Measurements from ENCODE around the gene BICRAL. TPM values are rescaled to one million over a fixed set of nuclear protein-coding genes. Genes with fewer than 3 reads are reported as not detected.
A peak's percentile ranks its signal among the peaks of the same experiment; 100 is the strongest.

BICRAL gene
- total RNA-seq, 1 donor from 2014 or later = 12.0 TPM

DNA sequence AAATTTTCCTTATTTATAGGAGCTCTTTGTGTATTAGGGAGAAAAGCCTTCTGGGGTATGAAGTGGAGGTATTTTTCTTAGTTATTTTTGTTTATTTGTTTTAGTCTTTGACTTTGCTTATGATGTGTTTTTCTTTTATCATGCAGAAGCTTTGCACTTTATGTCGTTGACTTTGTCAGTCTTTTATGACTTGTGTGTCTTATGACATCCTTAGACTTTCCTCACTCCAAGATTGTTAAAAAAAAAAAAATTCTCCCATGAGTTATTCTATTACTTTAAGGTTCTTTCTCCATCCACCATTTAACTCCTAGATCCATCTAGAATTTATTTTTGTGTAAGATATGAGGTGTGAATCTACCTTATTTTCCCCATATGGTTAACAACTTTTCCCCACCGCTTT is 36.6 kb downstream of the BICRAL start:
- no peaks in the 10 kb centered on the region for H3K9me3 ChIP-seq (replicated peaks)
- DNase-seq = no peak
- H3K27me3 ChIP-seq (ENCODE audit: low read depth) = no peaks in the 10 kb centered on the region
- TF ChIP-seq, protein P1, sequence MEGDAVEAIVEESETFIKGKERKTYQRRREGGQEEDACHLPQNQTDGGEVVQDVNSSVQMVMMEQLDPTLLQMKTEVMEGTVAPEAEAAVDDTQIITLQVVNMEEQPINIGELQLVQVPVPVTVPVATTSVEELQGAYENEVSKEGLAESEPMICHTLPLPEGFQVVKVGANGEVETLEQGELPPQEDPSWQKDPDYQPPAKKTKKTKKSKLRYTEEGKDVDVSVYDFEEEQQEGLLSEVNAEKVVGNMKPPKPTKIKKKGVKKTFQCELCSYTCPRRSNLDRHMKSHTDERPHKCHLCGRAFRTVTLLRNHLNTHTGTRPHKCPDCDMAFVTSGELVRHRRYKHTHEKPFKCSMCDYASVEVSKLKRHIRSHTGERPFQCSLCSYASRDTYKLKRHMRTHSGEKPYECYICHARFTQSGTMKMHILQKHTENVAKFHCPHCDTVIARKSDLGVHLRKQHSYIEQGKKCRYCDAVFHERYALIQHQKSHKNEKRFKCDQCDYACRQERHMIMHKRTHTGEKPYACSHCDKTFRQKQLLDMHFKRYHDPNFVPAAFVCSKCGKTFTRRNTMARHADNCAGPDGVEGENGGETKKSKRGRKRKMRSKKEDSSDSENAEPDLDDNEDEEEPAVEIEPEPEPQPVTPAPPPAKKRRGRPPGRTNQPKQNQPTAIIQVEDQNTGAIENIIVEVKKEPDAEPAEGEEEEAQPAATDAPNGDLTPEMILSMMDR (IDR thresholded peaks at IDR 0.05; ENCODE audit: borderline replicate concordance) = no peak
- H3K36me3 ChIP-seq = peaks cover 14% of the 10 kb centered on the region
- H3K4me1 ChIP-seq = peaks cover 31% of the 10 kb centered on the region
- H3K4me3 ChIP-seq = no peak overlapping the region
- intact Hi-C loops (cut with micrococcal nuclease) = no loop called here
- H3K27ac ChIP-seq (replicated peaks) = no peak overlapping the region

DNA sequence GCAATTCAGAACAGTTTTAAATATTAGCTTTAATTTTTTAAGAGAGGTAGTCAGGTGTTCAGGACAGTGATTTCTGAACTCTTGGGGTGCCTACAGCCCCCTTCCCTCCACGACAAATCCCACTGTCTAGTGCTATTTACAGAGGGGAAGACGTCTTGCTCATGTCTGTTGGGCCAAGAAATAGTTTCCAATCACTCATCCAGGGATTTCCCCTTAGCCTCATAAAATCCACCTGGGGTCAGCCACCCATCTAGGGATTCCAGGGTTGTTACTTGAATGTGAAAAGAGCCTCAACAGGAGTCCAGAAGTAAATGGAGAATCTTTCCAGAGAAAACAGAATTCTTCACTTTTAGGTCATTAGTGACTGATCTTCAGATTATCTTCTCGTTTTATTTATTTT is 37.0 kb downstream of the BICRAL start:
- DNase-seq = no peak
- Histone ChIP-seq H3K36me3 (peaks cover 18% of the 10 kb centered on the region), H3K27ac (replicated peaks) (no peak overlapping the region), H3K4me1 (peaks cover 31% of the 10 kb centered on the region), H3K27me3 (ENCODE audit: low read depth) (no peaks in the 10 kb centered on the region), H3K4me3 (no peak overlapping the region), H3K9me3 (replicated peaks) (no peaks in the 10 kb centered on the region)
- TF ChIP-seq, protein P1 (IDR thresholded peaks at IDR 0.05; ENCODE audit: borderline replicate concordance) = no peak
- intact Hi-C loops (cut with micrococcal nuclease) = no loop called here

DNA sequence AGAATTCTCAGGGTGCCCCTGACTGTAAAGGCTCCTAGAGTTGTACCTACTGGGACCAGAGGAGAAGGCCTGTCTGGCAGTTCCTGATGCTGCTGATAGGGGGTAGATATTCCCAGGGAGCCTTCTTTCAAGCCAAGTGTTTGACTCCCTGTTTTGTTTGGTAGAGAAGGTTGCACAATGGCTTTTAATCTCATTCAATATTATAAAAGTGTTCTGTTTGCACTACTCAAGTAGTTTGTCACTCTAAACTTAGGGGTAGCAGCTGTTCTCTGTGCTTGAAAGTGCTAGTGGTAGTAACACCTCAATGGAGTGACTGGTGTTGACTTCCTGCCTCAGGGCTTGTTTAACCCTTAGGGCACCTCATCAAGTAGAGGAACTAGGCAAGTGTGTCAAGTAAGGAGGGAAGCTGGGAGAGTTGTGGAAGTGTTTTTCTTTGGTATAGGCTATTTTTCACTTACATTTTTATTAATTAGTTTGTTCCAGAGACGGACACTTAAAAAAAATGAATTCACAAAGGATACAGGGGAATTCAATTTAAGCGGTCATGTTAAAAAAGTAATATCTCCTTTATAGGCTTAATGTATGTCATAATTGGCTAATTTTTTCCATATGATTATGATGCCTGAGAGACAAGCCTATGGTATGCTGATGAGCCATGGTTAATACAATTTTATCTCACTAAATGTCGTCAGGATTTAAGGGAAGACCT is 38.1 kb downstream of the BICRAL start:
- intact Hi-C loops (cut with micrococcal nuclease) = no loop called here
- Histone ChIP-seq H3K27me3 (ENCODE audit: low read depth) (no peaks in the 10 kb centered on the region), H3K4me1 (peaks cover 31% of the 10 kb centered on the region), H3K4me3 (no peak overlapping the region), H3K27ac (replicated peaks) (peak overlapping the region; percentile 68), H3K9me3 (replicated peaks) (no peaks in the 10 kb centered on the region), H3K36me3 (peaks cover 29% of the 10 kb centered on the region)
- no peak for DNase-seq
- TF ChIP-seq, protein P1 (IDR thresholded peaks at IDR 0.05; ENCODE audit: borderline replicate concordance) = peak; percentile 28

DNA sequence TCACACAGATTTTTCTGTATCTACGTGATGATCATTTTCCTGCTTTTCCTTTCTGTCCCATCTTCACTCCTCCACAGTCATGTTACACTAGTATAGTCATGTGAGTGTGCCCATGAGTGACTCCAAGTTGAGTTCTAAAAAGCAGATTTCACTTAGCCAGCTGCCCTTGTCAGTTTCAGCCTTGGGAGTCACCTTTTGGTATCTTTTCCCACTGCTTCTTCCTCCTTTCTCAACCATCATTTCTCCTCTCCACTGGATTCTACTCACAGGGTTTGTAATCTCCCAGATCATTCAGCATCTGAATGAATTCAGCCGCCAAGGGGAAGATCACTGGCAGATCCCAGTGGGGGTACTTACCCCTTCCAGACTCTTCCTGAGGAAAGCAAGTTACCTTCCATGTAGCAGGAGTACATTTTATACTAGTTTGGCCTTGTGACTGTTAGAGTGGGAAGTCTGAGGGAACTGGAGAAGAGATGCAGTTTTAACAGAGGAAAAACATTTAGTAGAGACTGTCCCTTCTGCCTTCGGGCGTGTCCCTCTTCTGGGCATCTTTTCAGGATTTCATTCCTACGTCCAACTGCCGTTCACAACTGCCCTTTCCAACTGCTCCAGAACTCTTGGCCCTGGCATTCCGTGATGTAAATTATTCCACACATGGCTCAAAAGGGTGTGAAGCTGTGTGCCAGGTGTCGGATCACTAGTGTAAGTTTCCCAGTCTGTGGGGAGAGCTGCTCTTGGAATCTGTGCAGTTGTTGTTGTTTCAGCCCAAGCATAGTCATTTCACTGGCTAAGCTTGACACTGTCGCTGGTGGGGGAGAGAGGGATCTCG is 38.9 kb downstream of the BICRAL start:
- intact Hi-C loops (cut with micrococcal nuclease) = no loop called here
- Histone ChIP-seq H3K9me3 (replicated peaks) (no peaks in the 10 kb centered on the region), H3K27me3 (ENCODE audit: low read depth) (no peaks in the 10 kb centered on the region), H3K4me1 (peaks cover 31% of the 10 kb centered on the region), H3K4me3 (peak overlapping the region; percentile 45), H3K27ac (replicated peaks) (peak overlapping the region; percentile 68), H3K36me3 (peaks cover 37% of the 10 kb centered on the region)
- peak; percentile 16 for DNase-seq
- TF ChIP-seq, protein P1 (IDR thresholded peaks at IDR 0.05; ENCODE audit: borderline replicate concordance) = no peak

DNA sequence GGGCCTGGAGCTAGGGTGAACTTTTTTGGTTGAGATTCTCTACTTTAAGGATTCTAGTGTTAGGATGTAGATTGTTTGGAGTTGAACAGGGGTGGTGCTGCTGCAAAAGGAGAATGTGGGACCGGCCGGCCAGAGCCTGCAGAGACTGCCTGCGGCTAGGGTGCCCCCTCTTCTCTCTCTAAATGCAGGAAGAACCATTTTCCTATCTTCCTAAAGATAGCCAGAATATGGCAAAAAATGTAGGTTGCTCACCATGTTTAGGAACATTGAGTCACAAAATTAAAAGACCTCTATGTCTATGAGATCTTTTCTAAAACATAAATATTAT is 39.5 kb downstream of the BICRAL start:
- intact Hi-C loops (cut with micrococcal nuclease) = no loop called here
- Histone ChIP-seq H3K36me3 (peaks cover 43% of the 10 kb centered on the region), H3K9me3 (replicated peaks) (no peaks in the 10 kb centered on the region), H3K27ac (replicated peaks) (peak overlapping the region; percentile 68), H3K27me3 (ENCODE audit: low read depth) (no peaks in the 10 kb centered on the region), H3K4me1 (peaks cover 31% of the 10 kb centered on the region), H3K4me3 (peak overlapping the region; percentile 45)
- TF ChIP-seq, protein P1 (IDR thresholded peaks at IDR 0.05; ENCODE audit: borderline replicate concordance) = no peak
- DNase-seq = no peak
